HG02642 (cell line): ENCODE measurements around the gene GJB6.
A peak's percentile ranks its signal among the peaks of the same experiment; 100 is the strongest.

Experiments used
- ATAC-seq: cut with Tn5 transposase; IDR thresholded peaks from one replicate; pipeline ENCODE4 v1.9.1; 2021; ENCODE audit warnings: mild to moderate bottlenecking; ENCODE audit not compliant: unreplicated experiment, poor library complexity

GJB6 gene

DNA sequence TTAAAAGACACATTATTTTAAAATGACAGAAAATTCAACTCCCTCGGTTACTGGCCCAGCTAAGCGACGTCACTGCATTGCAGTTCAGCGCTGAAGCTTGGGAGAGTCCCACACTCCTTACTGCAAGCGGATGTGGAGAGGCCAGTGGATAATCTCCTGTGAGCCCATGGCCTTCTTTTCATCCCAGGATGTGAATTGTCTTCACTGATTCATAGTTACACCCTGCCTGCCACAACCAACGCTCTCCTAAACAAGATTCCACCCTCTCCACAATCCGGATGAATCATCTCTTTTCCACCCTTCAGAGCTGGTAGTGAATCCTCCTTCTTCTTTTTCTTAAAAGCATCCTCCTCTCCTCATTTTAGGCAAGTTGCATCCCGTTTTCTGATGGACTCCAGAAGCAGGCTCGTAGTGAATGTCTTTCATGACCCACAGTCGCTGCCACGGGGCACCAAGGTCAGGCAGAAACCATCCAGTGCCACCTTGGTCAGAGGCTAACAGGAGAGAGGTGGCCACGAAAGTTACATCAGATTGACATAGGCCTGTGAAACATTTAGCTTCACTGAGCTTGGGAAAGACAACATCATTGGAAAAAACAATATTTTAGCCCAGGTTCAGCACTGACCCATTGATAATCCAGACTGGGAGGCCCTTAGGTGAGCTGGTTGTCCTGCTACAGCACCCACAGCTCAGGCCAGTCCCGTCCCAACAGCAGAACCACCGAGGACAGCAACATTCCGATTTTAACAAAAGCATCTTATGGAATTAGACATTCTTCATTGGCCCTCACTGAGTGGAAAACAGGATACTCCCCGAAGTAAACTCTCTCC lies 41.4 kb downstream of the GJB6 start:
- ATAC-seq = no peak

DNA sequence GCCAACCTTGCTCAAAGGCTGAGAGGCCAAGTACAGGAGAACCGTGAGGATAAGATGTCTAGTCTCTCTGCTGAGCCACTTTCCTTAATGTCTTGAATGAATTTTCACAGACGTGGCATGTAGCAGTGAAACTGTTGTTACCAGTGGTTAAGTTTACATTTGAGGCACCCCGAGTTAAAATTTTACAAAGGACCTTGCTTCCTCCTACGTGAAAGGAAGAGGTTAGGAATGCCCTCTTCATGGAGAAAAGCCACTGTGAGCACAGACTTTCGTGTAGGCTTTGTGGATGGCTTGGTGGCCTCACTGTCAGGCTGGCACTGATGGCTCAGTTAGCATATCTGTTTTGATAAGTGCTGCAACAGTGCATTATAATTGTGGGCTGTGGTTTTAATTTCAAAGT lies 42.0 kb downstream of the GJB6 start:
- no peak for ATAC-seq

DNA sequence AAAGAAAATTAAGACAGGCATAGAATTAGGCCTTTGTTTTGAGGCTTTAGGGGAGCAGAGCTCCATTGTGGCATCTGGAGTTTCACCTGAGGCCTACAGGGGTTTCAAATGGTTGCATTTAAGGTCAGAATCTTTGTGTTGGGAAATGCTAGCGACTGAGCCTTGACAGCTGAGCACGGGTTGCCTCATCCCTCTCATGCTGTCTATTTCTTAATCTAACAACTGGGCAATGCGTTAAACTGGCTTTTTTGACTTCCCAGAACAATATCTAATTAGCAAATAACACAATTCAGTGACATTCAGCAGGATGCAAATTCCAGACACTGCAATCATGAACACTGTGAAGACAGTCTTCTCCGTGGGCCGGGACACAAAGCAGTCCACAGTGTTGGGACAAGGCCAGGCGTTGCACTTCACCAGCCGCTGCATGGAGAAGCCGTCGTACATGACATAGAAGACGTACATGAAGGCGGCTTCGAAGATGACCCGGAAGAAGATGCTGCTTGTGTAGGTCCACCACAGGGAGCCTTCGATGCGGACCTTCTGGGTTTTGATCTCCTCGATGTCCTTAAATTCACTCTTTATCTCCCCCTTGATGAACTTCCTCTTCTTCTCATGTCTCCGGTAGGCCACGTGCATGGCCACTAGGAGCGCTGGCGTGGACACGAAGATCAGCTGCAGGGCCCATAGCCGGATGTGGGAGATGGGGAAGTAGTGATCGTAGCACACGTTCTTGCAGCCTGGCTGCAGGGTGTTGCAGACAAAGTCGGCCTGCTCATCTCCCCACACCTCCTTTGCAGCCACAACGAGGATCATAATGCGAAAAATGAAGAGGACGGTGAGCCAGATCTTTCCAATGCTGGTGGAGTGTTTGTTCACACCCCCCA lies 43.2 kb downstream of the GJB6 start:
- ATAC-seq = no peak

DNA sequence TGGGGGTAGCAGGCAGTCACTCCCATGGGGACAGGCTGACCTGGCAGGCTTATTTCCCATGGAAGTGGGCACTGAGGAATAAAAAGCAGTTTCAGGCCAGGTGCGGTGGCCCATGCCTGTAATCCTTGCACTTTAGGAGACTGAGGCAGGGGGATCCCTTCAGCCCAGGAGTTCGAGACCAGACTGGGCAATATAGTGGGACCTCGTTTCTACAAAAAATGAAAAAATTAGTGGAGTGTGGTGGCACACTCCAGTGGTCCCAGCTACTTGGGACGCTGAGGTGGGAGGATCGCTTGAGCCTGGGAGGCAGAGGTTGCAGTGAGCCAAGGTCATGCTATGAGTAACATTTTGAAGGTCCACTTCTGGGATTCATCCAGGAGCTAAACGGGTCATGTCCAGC lies 45.3 kb downstream of the GJB6 start:
- no peak for ATAC-seq

DNA sequence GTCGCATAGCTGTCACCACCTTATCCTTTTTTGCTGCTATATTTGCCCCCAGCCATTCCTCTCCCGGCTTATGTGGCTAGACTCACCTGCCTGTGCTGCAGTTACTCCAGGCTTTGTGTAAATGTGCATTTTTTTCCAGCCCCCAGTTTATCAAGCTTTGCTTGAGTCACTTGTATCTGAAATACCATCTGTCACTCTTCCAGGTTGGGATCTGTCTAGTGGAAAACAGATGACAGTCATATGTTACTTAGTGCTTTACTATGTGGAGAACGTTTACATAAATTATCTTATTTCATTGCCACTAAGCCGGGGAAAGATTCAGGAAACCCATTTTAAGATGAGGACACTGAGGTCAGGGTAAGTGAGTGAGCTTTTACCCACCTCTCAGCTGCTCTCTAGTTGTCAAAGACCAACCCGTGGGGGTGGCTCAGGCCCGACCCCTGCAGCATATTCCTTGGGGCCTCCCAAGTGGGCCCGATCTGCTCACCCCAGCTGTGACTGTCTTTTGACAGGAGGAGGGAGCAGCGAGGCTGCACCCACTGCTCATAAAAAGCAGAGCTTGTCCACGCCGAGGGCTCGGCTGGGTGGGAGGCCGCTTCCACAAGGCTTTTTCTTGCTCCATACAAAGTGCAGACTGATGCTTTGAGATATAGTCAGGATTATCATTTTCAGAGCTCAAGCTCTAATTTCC lies 46.6 kb downstream of the GJB6 start:
- ATAC-seq = no peak

DNA sequence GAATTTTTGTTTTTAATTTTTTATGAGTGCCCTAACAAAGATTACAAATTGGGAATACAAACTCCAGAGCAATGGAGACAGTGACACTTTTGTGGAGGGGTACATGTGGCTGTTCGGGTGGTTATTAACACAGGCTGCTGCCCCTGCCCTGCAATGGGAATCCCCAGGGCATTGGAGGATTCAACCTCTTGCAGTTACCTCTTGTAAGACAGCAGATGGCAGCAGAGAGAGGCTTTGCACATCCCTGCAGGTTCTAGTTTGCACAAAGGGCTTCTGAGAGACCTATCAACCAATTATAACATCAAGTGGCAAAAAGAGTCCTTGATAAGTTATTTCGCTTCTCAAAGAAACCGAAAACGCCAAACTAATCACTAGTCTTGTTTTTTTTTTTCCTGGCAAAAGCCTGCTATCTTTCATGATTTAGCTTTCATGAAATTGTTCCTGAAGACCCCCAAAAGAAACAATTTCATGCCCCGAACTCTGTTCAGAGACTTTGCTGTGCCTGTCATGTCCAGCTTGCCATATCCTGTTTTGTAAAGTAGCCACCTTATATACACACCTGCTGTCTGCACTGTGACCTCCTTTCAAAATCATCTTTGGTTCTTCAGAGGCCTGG lies 49.8 kb downstream of the GJB6 start:
- ATAC-seq = peak; percentile 75

DNA sequence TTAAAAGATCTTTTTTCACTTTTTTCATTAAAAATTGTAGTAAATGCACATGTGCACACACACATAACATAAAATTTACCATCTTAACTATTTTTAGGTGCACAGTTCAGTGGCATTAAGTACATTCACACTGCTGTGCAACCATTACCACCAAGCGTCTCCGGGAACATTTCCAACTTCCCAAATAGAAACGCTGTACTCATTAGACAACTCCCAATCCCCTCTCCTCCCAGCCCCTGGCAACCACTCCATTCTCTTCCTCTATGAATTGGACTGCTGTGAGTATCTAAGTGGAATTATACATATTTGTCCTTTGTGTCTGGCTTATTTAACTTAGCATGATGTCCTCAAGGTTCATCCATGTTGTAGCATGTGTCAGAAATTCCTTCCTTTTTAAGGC lies 50.9 kb downstream of the GJB6 start:
- ATAC-seq = no peak

DNA sequence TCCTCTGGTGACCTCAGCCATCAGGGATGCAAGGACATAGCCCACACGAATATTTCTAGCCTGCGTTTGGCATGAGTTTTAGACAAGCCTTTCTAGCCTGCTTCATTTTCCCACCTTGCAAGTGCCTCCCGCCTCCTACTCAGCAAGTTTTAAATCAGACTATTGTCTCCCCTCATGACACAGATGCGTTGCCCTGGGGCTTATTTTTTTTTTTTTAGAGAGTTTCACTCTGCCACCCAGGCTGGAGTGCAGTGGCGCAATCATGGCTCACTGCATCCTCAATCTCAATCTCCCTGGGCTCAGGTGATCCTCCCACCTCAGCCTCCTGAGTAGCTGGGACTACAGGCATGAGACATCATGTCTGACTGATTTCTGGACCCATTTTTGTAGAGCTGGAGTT lies 54.0 kb downstream of the GJB6 start:
- no peak for ATAC-seq

DNA sequence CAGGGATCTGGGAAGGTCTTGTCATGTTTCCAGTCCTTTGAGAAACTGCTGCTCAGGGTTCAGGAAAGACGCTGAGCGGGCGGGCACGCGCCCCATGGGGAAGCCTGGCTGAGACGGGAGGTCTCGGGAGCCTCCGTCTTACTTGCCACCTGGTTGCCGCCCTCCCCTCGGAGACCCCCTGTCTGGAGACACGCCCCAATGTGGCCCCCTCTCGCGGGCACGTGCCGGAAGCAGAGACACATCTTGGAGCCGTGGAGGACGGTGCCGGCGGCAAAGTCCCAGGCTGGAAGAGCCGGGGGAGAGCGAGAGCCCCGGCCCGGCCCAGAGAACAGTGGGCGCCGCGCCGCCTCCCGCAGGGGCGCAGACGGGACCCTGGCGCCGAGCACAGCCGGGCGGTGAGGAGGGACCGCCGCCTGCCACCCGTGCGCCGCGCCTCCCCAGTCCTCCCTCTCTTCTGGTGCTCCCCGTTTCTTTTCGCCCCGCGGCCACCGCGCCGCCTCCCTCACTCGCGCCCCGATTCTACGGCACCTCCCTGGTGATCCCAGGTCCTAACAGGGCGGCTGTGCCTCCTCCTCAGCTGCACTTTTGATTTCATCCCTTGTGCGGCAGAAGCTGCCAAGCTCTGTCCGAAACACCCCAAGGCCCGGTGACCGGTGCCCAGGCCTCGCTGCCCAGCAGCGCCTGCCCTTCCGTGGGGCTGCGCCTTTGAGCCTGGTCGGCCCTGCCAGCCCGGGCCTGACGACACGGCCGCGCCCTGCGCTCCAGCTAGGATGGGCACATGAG lies 54.9 kb downstream of the GJB6 start:
- no peak for ATAC-seq

DNA sequence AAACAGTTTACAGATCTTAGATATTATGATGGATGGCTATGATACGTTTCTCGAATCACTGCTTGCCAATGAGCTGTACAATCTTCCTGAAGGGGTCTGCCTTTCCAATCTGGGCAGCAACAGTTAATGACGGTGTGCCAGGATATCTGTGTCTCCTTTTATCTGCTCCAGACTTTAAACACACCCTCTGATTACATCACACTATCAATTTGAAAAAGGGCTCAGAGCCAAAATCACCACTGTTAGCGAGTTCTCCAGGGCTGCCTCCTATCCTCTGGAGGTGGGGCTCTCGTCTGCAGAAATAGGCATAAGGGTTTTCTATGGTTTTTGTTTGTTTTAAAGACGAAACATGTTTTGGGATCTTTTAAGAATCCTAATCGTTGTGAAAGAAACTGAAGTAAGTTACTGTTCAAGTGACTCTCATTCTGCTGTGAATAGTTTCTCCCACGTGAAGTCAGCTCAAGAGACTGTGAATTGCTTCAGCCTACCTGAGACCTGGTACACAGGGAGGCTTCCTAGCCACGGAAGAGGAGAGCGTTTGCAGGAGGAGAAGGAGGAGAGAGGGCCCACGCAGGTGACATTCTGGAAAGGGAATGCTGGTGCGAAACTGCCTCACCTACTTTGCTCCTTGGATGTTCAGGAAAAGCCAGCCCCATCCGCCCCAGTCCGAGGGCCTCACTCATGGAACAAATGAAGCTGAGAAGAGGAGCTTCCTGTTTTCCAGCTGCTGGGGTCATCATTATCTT lies 56.0 kb downstream of the GJB6 start:
- ATAC-seq = no peak

DNA sequence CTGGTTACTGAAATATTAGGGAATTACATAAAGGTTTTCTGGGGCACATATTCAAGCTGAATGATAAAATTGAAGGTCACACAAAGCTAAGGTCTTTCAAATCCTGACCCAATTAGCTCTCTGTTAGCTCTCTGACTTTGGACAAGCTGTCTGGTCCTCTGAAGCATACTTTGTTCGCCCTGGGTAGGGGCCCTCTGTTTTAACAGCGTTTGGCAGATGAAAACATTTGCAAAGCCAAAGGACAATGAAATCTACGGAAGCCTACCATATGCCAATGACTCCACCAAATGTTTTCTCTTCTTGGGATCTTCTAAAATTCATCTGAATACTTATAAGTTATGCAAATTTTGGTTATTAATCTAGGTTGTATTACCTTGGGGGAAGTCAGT lies 56.7 kb downstream of the GJB6 start:
- no peak for ATAC-seq

DNA sequence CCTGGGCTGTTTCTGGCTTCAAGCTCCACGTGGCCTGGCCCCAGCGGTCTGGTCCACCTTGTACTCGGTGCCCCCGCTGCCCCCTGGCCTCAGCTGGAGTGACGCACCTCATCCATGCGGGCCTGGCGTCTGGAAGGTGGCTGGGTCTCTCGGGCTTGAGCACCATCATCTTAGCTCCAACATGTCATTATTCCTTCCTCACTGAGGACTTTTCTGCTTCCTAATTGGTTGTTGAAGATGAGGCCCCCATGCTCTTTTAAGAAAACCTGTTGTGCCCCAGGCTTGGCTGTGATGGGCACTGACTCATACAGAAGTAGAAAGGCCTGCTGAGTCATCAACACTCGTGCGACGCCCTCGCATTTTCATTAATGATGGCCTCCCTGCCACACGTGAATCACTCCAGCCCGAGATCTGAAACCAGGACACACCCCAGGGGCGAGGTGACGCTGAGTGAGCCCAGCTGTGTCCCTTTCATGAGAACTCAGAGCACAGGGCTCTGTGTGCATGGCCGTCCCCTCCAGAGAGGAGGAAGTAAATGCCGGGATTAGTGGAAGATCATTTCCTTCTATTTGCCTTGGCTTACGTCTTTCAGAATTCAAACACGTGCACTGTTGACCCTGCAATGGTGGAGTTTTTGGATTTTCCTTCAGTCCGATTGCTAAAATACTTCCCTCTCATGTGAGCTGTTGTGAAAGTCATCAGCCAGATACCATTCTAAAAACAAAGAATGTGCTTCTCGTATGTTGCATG lies 57.3 kb downstream of the GJB6 start:
- peak; percentile 90 for ATAC-seq

DNA sequence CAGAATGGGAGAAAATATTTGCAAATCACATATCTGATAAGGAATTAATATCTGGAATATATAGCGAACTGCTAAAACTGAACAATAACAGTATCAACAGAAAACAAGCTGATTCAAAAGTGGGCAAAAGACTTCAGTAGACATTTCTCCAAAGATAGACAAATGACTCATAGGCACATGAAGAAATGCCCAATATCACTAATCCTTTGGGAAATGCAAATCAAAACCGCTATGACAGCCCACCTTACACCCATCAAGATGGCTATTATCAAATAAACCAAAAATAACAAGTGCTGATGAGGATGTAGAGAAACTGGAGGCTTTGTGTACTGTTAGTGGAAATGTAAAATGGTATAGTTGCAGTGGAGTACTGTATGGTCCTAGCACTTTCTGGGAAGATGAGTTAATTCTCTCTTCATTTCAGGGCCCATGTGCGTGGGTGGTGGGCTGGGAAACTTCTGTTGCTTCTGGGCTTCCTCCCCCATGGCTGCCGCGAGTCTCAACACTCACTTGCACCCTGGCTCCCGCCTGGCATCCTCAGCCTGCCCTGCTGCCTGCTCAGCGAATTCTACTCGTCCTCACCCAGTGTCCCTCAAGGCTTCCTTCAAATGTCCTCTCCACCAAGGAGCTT lies 58.9 kb downstream of the GJB6 start:
- no peak for ATAC-seq
